Measurements from ENCODE around the gene PIANP.
"Not testable (repeated sequence)": the region's sequence is repeated elsewhere in the genome, so short reads cannot be mapped to it uniquely, and the experiment has no call there.

The PIANP gene, protein sequence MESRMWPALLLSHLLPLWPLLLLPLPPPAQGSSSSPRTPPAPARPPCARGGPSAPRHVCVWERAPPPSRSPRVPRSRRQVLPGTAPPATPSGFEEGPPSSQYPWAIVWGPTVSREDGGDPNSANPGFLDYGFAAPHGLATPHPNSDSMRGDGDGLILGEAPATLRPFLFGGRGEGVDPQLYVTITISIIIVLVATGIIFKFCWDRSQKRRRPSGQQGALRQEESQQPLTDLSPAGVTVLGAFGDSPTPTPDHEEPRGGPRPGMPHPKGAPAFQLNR

DNA sequence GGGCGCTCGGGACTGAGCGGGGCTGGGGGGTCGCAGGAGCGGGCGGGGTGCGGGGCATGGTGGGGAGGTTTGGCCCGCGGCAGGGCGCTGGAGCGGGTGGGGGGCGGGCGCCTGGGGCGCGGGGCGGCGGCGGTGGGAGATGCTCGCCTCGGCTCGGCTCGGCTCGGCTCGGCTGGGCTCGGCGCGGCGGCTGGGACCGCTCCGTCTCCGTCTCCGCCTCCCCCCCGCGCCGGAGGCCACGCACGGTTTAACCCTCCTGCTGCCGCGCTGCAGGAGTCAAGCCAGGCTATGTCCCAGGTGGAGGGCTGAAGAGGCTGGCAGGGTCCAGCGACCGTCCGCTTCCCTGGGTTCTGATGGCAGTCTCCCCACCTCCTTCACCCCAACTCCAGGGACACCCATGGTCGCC lies at the start of gene PIANP:
Gene PIANP, minus strand, starts transcription at position 170 of the 406 bp plus-strand sequence. CDS start 2,754 bp downstream, outside the sequence.
- TF ChIP-seq, protein P1, sequence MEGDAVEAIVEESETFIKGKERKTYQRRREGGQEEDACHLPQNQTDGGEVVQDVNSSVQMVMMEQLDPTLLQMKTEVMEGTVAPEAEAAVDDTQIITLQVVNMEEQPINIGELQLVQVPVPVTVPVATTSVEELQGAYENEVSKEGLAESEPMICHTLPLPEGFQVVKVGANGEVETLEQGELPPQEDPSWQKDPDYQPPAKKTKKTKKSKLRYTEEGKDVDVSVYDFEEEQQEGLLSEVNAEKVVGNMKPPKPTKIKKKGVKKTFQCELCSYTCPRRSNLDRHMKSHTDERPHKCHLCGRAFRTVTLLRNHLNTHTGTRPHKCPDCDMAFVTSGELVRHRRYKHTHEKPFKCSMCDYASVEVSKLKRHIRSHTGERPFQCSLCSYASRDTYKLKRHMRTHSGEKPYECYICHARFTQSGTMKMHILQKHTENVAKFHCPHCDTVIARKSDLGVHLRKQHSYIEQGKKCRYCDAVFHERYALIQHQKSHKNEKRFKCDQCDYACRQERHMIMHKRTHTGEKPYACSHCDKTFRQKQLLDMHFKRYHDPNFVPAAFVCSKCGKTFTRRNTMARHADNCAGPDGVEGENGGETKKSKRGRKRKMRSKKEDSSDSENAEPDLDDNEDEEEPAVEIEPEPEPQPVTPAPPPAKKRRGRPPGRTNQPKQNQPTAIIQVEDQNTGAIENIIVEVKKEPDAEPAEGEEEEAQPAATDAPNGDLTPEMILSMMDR (IDR thresholded peaks at IDR 0.05; ENCODE audit: low read depth, low read length), result no peak
- in situ Hi-C loops (cut with HindIII; ENCODE audit: low sequenced_read_pairs), result no loop called here
- DNase-seq (ENCODE audit: low read depth, low spot score), result no peak
- peak within 1 kb of the TSS; percentile 42 for H3K4me3 ChIP-seq (ENCODE audit: low read depth, low read length)

DNA sequence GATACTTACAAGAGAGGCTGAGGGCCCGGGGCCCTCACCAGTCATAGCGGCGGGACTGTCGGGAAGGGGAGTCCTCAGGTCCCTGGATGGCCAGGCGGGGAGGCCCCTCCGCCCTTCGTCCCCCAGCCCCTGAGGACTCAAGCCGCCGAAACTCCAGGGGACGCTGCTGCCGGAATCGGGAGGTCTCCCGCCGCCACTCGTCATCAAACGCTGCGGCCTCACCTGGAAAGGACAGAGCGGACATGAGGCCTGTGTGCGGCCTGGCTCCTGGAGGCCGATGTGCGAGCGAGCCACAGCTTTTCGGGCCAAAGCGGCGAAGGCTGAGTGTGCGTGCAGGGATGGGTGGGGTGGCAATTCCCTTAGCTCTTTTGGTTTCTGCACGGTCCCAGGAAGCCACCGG lies 48.1 kb upstream of the PIANP start:
- H3K4me3 ChIP-seq (ENCODE audit: low read depth, low read length), result no peak overlapping the region
- TF ChIP-seq, protein P1 (IDR thresholded peaks at IDR 0.05; ENCODE audit: low read depth, low read length), result no peak
- in situ Hi-C loops (cut with HindIII; ENCODE audit: low sequenced_read_pairs), result no loop called here
- no peak for DNase-seq (ENCODE audit: low read depth, low spot score)

DNA sequence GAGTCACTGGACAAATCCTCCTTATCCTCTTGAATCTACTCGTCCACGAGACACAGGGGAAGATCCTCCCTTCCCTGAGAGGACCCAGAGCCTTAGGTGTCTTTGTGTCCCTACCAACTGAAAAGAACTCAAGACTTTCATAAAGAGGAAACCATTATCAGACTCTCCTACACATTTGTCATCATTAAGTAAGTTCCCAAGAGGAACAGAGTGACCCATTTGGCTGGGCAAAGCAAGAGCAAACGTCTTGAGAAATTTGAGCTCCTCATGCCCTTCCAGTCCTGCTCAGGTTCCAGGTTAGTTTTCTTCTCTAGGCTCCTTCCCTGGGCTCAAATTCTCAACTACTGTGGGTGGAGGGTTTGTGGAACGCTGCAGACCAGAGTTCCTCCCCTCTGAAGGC lies 46.6 kb upstream of the PIANP start:
- no peak overlapping the region for H3K4me3 ChIP-seq (ENCODE audit: low read depth, low read length)
- TF ChIP-seq, protein P1 (IDR thresholded peaks at IDR 0.05; ENCODE audit: low read depth, low read length), result no peak
- in situ Hi-C loops (cut with HindIII; ENCODE audit: low sequenced_read_pairs), result no loop called here
- no peak for DNase-seq (ENCODE audit: low read depth, low spot score)

DNA sequence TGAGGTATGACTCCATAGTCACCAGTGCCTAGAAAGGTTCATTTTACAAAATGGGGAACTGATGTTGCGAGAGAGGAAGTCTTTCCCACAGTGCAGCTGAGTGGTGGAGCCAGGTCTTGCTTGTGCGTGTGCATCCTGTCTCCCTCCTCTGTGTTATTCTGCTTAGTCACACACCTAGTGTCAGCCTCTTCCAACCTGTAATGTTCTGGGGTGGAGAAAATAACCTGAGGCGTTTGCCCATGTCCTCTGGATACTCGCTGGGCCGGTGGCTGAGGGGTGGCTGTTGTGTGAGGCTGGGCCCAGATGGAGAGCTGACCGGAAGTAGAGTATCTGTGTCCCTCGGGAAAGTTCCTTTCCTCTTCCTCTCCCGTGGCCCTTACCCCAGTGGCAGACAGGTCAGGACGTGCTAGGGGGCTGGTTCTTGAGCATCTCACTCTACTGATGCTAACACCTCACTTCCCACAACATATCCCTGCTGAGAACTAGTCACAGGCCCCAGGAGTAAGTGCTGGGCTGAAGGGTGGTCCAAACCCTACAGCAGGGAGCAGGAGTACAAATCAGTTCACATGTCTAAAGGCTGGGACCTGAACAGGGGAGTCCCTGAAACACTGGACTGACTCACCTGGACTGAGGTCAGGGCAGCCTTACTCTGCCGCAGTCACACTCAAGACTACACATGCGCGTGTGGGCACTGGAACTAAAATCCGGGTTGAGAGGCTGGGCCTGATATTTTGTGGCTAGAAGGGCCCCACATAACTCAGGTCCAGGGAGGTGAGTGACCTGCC lies 45.3 kb upstream of the PIANP start:
- no peak overlapping the region for H3K4me3 ChIP-seq (ENCODE audit: low read depth, low read length)
- no peak for DNase-seq (ENCODE audit: low read depth, low spot score)
- in situ Hi-C loops (cut with HindIII; ENCODE audit: low sequenced_read_pairs), result no loop called here
- TF ChIP-seq, protein P1 (IDR thresholded peaks at IDR 0.05; ENCODE audit: low read depth, low read length), result no peak

DNA sequence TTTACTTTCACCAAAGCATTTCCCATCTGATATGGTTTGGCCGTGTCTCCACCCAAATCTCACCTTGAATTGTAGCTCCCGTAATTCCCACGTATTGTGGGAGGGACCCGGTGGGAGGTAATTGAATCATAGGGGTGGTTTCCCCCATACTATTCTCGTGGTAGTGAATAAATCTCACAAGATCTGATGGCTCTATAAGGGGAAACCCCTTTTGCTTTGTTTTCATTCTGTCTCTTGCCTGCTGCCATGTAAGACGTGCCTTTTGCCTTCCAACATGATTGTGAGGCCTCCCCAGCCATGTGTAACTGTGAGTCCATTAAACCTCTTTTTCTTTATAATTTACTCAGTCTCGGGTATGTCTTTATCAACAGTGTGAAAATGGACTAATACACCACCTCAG lies 42.7 kb upstream of the PIANP start:
- H3K4me3 ChIP-seq (ENCODE audit: low read depth, low read length); in situ Hi-C loops (cut with HindIII; ENCODE audit: low sequenced_read_pairs): not testable (repeated sequence)

DNA sequence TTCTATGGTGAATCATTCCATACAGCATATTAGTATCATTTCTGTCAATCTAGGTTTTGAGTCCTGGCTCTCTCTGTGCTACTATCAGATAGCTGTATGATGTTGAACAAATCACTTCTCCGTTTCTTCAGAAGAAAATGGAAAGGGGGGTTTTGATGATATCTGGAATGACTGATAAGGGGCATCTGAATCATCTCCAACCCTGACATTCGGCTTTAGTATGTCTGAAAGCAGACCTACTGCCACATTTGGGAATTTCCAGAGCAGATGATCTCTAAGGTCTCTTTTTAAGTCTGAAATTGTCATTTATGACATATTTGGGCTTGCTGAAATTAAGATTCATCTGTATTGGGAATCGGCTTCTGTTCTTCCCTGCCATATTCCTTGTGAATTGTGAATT lies 42.2 kb upstream of the PIANP start:
- in situ Hi-C loops (cut with HindIII; ENCODE audit: low sequenced_read_pairs), result no loop called here
- no peak overlapping the region for H3K4me3 ChIP-seq (ENCODE audit: low read depth, low read length)
- DNase-seq (ENCODE audit: low read depth, low spot score), result no peak
- TF ChIP-seq, protein P1 (IDR thresholded peaks at IDR 0.05; ENCODE audit: low read depth, low read length), result no peak

More for the DNA sequence above, 42.7 kb upstream of the PIANP start:
- not testable (repeated sequence) for DNase-seq (ENCODE audit: low read depth, low spot score)

DNA sequence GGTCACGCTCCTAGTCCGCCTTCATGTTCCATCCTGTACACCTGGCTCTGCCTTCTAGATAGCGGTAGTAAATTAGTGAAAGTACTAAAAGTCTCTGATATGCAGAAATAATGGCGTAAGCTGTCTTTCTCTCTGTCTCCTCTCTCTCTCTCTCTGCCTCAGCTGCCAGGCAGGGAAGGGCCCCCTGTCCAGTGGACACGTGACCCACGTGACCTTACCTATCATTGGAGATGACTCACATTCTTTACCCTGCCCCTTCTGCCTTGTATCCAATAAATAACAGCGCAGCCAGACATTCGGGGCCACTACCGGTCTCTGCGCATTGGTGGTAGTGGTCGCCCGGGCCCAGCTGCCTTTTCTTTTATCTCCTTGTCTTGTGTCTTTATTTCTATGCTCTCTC lies 41.5 kb upstream of the PIANP start:
- in situ Hi-C loops (cut with HindIII; ENCODE audit: low sequenced_read_pairs); DNase-seq (ENCODE audit: low read depth, low spot score); H3K4me3 ChIP-seq (ENCODE audit: low read depth, low read length): not testable (repeated sequence)
